Lower leg skin (tissue), 4 donors: Measurements from ENCODE around the gene MRAP2. TPM values are rescaled to one million over a fixed set of nuclear protein-coding genes. Genes with fewer than 3 reads are reported as not detected.
"Not testable (repeated sequence)": the region's sequence is repeated elsewhere in the genome, so short reads cannot be mapped to it uniquely, and the experiment has no call there.

Source experiments
- DNase-seq, 2 donors: peaks; one replicate each; pipeline ENCODE4 v3.0.0-alpha.2; 2019; ENCODE audit warnings: low spot score in 2 of 2
- H3K4me3 ChIP-seq: fragments of 200-600 bp; sonication (generic); 2 replicates; pipeline ENCODE4 v1.5.1; 2017; ENCODE audit warnings: mild to moderate bottlenecking, low read depth; ENCODE audit not compliant: poor library complexity, severe bottlenecking
- POLR2A ChIP-seq, 2 donors: fragments of 450-650 bp; IDR thresholded peaks; one replicate each; pipeline ENCODE4 v1.6.1; 2016 to 2017; ENCODE audit warnings: antibody characterized with exemption in 2 of 2, mild to moderate bottlenecking in 1 of 2, moderate library complexity in 1 of 2
- WGBS, 2 donors: methylation state at CpG; one replicate each; pipeline ENCODE4 v1.1.5; 2018; 5-methylcytosine and 5-hydroxymethylcytosine counted together
- intact Hi-C: fragments of 100-400 bp; cut with DNase I; formaldehyde crosslinking; loops from one replicate; pipeline ENCODE4 v1.15.0; 2023; ENCODE audit warnings: low total_unique reads
- total RNA-seq, 4 donors: library from RNA; depleted of rRNA; stranded (reverse); fragments of >200 nt; gene quantifications; one replicate each; pipeline ENCODE4 v1.1.0, GENCODE V29; 2016
- TF ChIP-seq, protein P1 (sequence below), 3 donors: fragments of 450-650 bp; IDR thresholded peaks; one replicate each; pipeline ENCODE4 v1.5.1; 2016; ENCODE audit warnings: antibody characterized with exemption in 3 of 3, mild to moderate bottlenecking in 3 of 3, moderate library complexity in 2 of 3

Gene MRAP2
- total RNA-seq, 4 donors from 2014 or later = 2.6 to 4.1 (median 2.9) TPM

DNA sequence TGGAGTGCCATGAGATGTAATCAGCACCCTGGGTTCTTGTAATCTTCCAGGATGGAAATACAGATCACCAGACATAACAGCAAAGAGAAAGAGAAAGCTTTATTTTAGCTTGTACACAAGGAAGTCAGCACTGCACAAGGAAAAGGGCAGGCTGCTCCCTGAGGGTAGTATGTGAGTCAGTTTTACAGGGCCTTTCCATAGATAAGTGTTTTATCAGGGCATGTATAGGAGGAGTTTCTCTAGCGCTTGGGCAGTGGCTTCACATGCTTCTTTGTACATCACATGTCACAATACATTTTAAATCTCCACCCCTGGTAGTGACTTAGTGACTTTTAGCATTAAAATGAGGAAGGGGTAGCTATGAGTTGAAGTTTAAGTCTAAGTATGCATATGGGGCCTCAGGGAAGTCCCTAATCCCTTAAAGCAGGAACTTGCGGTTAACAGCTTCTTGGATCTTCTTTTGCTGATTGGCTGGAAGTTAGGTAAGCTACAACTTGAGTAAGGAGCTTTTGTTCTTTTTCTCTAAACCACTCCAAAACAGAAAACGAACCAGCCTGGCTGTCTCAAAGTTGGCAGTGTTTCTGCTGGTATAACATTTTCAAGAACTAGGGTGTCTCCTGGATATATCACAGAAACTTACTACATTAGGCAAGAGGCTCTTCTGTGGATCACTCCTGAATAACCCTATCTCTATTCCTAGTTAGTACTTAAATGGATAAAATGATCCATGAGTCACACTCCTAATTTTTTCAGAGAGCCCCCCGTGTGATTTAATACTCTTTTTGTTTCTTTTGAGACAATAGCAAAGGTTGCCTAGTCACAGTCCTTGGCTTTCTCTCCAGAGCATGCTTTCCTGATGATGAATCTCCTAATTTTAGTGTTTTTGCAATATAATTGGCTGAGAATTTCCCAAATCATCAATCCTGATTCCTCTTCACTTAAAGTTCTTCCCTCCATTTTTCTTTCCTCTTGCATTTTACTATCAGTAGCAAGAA lies 60.2 kb downstream of the MRAP2 start:
- H3K4me3 ChIP-seq = no peak overlapping the region
- 64 to 69% methylated on average over 4 of the region's 4 CpGs for WGBS, 2 donors
- no peak for TF ChIP-seq POLR2A (IDR thresholded peaks at IDR 0.05)
- TF ChIP-seq, protein P1, sequence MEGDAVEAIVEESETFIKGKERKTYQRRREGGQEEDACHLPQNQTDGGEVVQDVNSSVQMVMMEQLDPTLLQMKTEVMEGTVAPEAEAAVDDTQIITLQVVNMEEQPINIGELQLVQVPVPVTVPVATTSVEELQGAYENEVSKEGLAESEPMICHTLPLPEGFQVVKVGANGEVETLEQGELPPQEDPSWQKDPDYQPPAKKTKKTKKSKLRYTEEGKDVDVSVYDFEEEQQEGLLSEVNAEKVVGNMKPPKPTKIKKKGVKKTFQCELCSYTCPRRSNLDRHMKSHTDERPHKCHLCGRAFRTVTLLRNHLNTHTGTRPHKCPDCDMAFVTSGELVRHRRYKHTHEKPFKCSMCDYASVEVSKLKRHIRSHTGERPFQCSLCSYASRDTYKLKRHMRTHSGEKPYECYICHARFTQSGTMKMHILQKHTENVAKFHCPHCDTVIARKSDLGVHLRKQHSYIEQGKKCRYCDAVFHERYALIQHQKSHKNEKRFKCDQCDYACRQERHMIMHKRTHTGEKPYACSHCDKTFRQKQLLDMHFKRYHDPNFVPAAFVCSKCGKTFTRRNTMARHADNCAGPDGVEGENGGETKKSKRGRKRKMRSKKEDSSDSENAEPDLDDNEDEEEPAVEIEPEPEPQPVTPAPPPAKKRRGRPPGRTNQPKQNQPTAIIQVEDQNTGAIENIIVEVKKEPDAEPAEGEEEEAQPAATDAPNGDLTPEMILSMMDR (IDR thresholded peaks at IDR 0.05) = no peak
- intact Hi-C loops = no loop called here
- DNase-seq = no peak

DNA sequence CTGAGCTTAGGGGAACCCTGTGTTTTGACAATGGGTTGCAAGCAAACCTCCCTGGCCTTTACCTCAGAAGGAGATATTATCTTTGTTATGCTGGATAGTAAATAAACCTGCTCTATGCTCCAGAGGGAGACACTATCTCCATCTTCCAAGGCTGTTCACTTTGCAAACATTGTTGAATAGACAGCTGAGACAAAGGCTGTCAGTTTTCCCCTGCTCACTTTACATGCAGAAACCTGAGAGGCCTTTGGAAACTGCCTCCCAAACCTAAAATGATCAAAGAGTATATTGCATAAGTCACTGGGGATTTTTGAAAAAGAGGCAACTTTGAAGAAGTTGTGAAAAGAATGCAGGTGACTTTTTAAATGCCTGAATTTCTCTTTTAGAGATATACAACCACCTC lies 61.6 kb downstream of the MRAP2 start:
- no peak overlapping the region for H3K4me3 ChIP-seq
- intact Hi-C loops = no loop called here
- DNase-seq = no peak
- TF ChIP-seq, protein P1 (IDR thresholded peaks at IDR 0.05) = no peak
- no peak for TF ChIP-seq POLR2A (IDR thresholded peaks at IDR 0.05)

DNA sequence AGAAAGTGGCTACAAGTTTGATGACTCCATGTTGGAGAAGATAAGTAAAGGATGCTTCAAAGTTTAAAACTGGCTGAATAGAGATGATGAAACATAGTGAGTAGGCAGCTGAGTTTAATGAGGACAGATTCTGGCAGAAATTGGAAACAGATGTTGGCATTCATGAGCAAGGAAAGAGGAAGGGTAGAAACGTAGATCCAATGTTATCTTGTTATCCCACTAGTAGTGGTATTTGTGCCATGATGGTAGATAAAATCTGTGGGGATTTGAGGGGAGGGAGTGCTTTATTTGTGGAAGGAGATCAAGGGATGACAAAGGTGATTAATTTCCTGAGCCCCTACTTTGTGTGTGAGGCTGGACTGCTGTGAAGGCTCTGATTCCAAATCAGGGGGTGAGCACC lies 69.5 kb downstream of the MRAP2 start:
- DNase-seq = no peak
- WGBS, 2 donors = 9 to 20% methylated on average over 1 of the region's 1 CpG
- intact Hi-C loops = no loop called here
- TF ChIP-seq, protein P1 (IDR thresholded peaks at IDR 0.05) = no peak
- TF ChIP-seq POLR2A (IDR thresholded peaks at IDR 0.05) = no peak
- H3K4me3 ChIP-seq = no peak overlapping the region

DNA sequence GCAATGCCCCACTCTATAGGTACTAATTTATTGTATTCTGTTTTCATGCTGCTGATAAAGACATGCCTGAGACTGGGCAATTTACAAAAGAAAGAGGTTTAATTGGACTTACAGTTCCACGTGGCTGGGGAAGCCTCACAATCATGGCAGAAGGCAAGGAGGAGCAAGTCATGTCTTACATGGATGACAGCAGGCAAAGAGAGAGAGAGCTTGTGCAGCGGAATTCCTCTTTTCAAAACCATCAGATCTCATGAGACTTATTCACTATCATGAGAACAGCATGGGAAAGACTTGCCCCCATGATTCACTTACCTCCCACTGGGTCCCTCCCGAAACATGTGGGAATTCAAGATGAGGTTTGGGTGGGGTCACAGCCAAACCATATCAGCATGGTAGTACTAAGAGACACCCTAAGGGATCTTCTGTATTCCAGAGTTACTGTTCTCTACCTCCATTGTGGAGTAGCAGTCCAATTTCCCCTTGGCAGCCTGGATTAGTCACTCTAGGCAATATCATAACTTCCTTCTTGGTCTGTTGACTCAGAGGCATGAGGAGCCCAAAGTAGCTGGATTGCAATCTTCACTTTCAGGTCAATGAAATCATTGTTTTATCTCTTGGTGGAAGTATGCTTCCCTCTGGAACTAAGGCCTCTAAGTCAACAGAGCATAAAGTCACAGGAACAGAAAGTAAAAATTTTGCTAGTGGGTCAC lies 71.8 kb downstream of the MRAP2 start:
- H3K4me3 ChIP-seq, intact Hi-C loops, DNase-seq: not testable (repeated sequence)
- WGBS, 2 donors = 84 to 90% methylated on average over 3 of the region's 3 CpGs

DNA sequence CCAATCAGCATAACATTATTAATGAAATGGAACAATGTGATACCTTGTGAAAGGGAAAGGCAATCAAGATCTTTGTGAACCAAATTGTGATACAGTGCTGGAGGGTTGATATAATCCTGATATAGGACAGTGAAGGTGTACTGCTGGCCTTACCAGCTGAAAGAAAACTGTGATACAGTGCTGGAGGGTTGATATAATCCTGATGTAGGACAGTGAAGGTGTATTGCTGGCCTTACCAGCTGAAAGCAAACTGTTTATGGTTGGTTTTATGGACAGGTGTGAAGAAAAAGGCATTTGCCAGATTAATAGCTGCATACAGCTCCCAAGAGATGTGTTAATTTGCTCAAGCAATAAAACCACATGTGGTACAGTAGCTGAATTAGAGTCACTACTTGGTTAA lies 73.9 kb downstream of the MRAP2 start:
- no peak for DNase-seq
- no peak overlapping the region for H3K4me3 ChIP-seq
- intact Hi-C loops = no loop called here
- TF ChIP-seq POLR2A (IDR thresholded peaks at IDR 0.05) = no peak
- TF ChIP-seq, protein P1 (IDR thresholded peaks at IDR 0.05) = no peak

DNA sequence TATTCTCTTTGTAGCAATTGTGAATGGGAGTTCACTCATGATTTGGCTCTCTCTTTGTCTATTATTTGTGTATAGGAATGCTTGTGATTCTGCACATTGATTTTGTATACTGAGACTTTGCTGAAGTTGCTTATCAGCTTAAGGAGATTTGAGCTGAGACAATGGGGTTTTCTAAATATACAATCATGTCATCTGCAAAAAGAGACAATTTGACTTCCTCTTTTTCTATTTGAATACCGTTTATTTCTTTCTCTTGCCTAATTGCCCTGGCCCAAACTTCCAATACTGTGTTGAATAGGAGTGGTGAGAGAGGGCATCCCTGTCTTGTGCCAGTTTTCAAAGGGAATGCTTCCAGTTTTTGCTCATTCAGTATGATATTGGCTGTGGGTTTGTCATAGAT lies 77.8 kb downstream of the MRAP2 start:
- H3K4me3 ChIP-seq, intact Hi-C loops, DNase-seq: not testable (repeated sequence)
- 68 to 81% methylated on average over 1 of the region's 1 CpG for WGBS, 2 donors

DNA sequence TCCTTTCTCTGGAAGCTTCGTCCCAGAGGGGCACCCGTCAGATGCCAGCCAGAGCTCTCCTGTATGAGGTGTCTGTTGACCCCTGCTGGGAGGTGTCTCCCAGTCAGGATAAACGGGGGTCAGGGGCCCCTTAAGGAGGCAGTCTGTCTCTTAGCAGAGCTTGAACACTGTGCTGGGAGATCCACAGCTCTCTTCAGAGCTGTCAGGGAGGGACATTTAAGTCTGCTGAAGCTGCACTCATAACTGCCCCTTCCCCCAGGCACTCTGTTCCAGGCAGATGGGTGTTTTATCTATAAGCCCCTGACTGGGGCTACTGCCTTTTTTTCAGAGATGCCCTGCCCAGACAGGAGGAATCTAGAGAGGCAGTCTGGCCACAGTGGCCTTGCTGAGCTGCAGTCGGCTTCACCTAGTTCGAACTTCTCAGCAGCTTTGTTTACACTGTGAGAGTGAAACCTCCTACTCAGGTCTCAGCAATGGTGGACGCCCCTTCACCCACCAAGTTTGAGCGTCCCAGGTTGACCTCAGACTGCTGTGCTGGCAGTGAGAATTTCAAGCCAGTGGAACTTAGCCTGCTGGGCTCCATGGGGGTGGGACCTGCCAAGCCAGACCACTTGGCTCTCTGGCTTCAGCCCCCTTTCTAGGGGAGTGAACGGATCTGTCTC lies 81.5 kb downstream of the MRAP2 start:
- DNase-seq, intact Hi-C loops, H3K4me3 ChIP-seq: not testable (repeated sequence)
- 91 to 94% methylated on average over 6 to 7 of the region's 8 CpGs for WGBS, 2 donors
